OCI-LY3 (cell line): Measurements from ENCODE around the gene INPP5F.

Experiments
- EZH2phosphoT487 ChIP-seq: fragments of 200-600 bp; shearing (Covaris generic); IDR thresholded peaks from 2 replicates; pipeline ENCODE4 v1.6.1; 2018; ENCODE audit warnings: antibody characterized with exemption, mixed run types, low read depth
- TF ChIP-seq, protein P1 (sequence below): fragments of 200-600, 300-600 bp; sonication (generic); IDR thresholded peaks from 2 replicates; pipeline ENCODE4 v1.5.1; 2014; ENCODE audit warnings: antibody characterized with exemption, low read length, low read depth

DNA sequence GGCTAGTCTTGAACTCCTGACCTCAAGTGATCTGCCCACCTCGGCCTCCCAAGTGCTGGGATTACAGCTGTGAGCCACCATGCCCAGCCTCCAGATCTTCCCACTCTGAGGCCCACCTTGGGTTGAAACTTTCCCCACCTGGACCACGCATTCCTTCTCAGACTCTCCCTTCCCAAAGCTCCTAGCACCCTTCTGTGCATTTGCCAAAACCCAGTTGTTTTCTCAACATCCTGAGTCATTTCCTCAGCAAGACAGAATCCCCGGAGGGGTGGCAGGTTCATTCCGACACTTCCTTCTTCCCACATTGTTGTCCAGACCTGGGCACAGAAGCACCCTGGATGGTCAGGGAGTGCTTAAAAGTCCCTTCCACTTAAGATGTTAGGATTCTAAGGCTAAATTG is 45.8 kb upstream of the INPP5F start:
- TF ChIP-seq, protein P1, sequence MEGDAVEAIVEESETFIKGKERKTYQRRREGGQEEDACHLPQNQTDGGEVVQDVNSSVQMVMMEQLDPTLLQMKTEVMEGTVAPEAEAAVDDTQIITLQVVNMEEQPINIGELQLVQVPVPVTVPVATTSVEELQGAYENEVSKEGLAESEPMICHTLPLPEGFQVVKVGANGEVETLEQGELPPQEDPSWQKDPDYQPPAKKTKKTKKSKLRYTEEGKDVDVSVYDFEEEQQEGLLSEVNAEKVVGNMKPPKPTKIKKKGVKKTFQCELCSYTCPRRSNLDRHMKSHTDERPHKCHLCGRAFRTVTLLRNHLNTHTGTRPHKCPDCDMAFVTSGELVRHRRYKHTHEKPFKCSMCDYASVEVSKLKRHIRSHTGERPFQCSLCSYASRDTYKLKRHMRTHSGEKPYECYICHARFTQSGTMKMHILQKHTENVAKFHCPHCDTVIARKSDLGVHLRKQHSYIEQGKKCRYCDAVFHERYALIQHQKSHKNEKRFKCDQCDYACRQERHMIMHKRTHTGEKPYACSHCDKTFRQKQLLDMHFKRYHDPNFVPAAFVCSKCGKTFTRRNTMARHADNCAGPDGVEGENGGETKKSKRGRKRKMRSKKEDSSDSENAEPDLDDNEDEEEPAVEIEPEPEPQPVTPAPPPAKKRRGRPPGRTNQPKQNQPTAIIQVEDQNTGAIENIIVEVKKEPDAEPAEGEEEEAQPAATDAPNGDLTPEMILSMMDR = no peak
- no peak for TF ChIP-seq EZH2phosphoT487
